Neural cell (in vitro differentiated cells): ENCODE data around the gene LINGO1. TPM values are rescaled to one million over a fixed set of nuclear protein-coding genes. Genes with fewer than 3 reads are reported as not detected.

Experiments
- H2AFZ ChIP-seq: fragments of 200-600, 300-800 bp; sonication (generic), shearing (Covaris generic); 2 replicates; pipeline ENCODE4 v1.6.0; 2014; ENCODE audit warnings: low read depth, mild to moderate bottlenecking, antibody characterized with exemption, low read length, moderate library complexity
- H3F3A ChIP-seq: fragments of 200-600 bp; shearing (Covaris generic); 2 replicates; pipeline ENCODE4 v1.6.1; 2016; ENCODE audit warnings: mild to moderate bottlenecking, moderate library complexity, mixed read lengths, antibody characterized with exemption, low read length; ENCODE audit not compliant: insufficient read depth, poor library complexity, severe bottlenecking
- H3K27ac ChIP-seq: fragments of 200-600, 300-800 bp; sonication (generic), shearing (Covaris generic); 2 replicates; pipeline ENCODE4 v1.5.1; 2014; ENCODE audit warnings: mild to moderate bottlenecking, low read length, moderate library complexity
- H3K27me3 ChIP-seq: fragments of 300-800, 200-600 bp; sonication (generic), shearing (Covaris generic); 2 replicates; pipeline ENCODE4 v1.6.0; 2014; ENCODE audit warnings: mild to moderate bottlenecking, low read depth, low read length, moderate library complexity; ENCODE audit not compliant: insufficient read depth
- H3K36me3 ChIP-seq: fragments of 300-800, 200-600 bp; sonication (generic), shearing (Covaris generic); 2 replicates; pipeline ENCODE4 v1.5.1; 2014; ENCODE audit warnings: mild to moderate bottlenecking, antibody characterized with exemption, low read length, moderate library complexity; ENCODE audit not compliant: insufficient read depth
- H3K4me2 ChIP-seq: fragments of 300-800, 200-600 bp; sonication (generic), shearing (Covaris generic); 2 replicates; pipeline ENCODE4 v1.6.0; 2014; ENCODE audit warnings: mild to moderate bottlenecking, low read length
- H3K4me3 ChIP-seq: fragments of 300-800, 200-600 bp; sonication (generic), shearing (Covaris generic); 2 replicates; pipeline ENCODE4 v1.5.1; 2014; ENCODE audit warnings: mild to moderate bottlenecking, low read length, moderate library complexity
- H3K79me2 ChIP-seq: fragments of 200-600 bp; shearing (Covaris generic); replicated peaks from 2 replicates; pipeline ENCODE4 v1.6.0; 2014; ENCODE audit warnings: mild to moderate bottlenecking, low read length, moderate library complexity; ENCODE audit not compliant: insufficient read depth
- H3K9ac ChIP-seq: fragments of 300-800, 200-600 bp; sonication (generic), shearing (Covaris generic); 2 replicates; pipeline ENCODE4 v1.6.1; 2016; ENCODE audit warnings: mild to moderate bottlenecking, low read length, mixed read lengths
- H3K9me2 ChIP-seq: fragments of 200-600 bp; shearing (Covaris generic); 2 replicates; pipeline ENCODE4 v1.6.1; 2016; ENCODE audit warnings: mild to moderate bottlenecking, low read length, mixed read lengths; ENCODE audit not compliant: insufficient read depth
- H3K9me3 ChIP-seq: fragments of 200-600, 300-800 bp; sonication (generic), shearing (Covaris generic); 2 replicates; pipeline ENCODE4 v1.6.1; 2016; ENCODE audit warnings: mild to moderate bottlenecking, mixed run types, low read length, moderate library complexity, mixed read lengths
- H4K20me1 ChIP-seq: fragments of 200-600 bp; shearing (Covaris generic); 2 replicates; pipeline ENCODE4 v1.6.1; 2016; ENCODE audit warnings: mild to moderate bottlenecking, mixed run types; ENCODE audit not compliant: insufficient read depth
- EP300 ChIP-seq: fragments of 450-650 bp; conservative IDR thresholded peaks from 2 replicates; pipeline ENCODE4 v1.6.1; 2014; ENCODE audit warnings: antibody characterized with exemption, mild to moderate bottlenecking, moderate library complexity; ENCODE audit not compliant: poor library complexity, severe bottlenecking
- EZH2 ChIP-seq: fragments of 200-600, 300-800 bp; shearing (Covaris generic), sonication (generic); IDR thresholded peaks from 2 replicates; pipeline ENCODE4 v1.6.1; 2014; ENCODE audit warnings: antibody characterized with exemption, low read length, borderline replicate concordance, mild to moderate bottlenecking; ENCODE audit not compliant: insufficient read depth, poor library complexity, severe bottlenecking
- MXI1 ChIP-seq: fragments of 450-650 bp; conservative IDR thresholded peaks from 2 replicates; pipeline ENCODE4 v1.6.1; 2014; ENCODE audit warnings: antibody characterized with exemption, mild to moderate bottlenecking; ENCODE audit not compliant: poor library complexity, severe bottlenecking
- POLR2AphosphoS5 ChIP-seq: IDR thresholded peaks from 2 replicates; pipeline ENCODE4 v1.6.1; 2012
- RAD21 ChIP-seq: fragments of 450-650 bp; conservative IDR thresholded peaks from 2 replicates; pipeline ENCODE4 v1.6.1; 2014; ENCODE audit warnings: antibody characterized with exemption, mild to moderate bottlenecking, moderate library complexity
- SMC3 ChIP-seq: fragments of 450-650 bp; conservative IDR thresholded peaks from 2 replicates; pipeline ENCODE4 v1.6.1; 2014; ENCODE audit warnings: antibody characterized with exemption, mild to moderate bottlenecking, moderate library complexity; ENCODE audit not compliant: poor library complexity
- TAF1 ChIP-seq: IDR thresholded peaks from 2 replicates; pipeline ENCODE4 v1.6.1; 2012; ENCODE audit warnings: low read depth
- polyA plus RNA-seq: library from polyadenylated mRNA; depleted of rRNA; stranded (reverse); fragments of >200 nt; gene quantifications from 2 replicates; pipeline ENCODE4 v1.2.3, GENCODE V29; 2014
- TF ChIP-seq, protein P1 (sequence below): fragments of 450-650 bp; IDR thresholded peaks from 2 replicates; pipeline ENCODE4 v1.5.1; 2014; ENCODE audit warnings: antibody characterized with exemption, mild to moderate bottlenecking, moderate library complexity; ENCODE audit not compliant: poor library complexity, severe bottlenecking
- TF ChIP-seq, protein P2 (sequence below): IDR thresholded peaks from 2 replicates; pipeline ENCODE4 v1.6.1; 2012; ENCODE audit warnings: borderline replicate concordance

The LINGO1 gene
- polyA plus RNA-seq, 1 donor from 2014 or later = 34.4 TPM

DNA sequence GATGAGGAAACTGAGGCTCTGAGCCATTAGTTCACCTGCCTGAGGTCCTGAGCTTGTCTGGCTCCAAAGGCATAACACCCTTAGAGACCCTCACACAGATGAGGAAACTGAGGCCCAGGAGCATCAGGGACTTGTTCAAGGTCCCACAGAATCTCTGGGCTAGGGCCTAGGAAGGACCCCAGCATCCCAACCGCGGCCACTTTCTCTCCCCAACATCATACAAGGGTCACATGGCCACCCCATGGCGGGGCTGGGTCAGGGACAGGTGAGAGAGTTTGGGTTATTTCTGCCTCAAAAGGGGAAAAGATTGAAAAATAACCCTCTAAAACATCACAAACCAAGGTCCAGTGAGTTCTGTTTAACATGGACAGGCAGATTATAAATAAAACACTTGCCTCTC is 6.7 kb downstream of the LINGO1 start:
- Histone ChIP-seq H3K4me3 (peak overlapping the region; percentile 45), H3K79me2 (peaks cover 72% of the 10 kb centered on the region), H3F3A (peaks cover 7% of the 10 kb centered on the region)

DNA sequence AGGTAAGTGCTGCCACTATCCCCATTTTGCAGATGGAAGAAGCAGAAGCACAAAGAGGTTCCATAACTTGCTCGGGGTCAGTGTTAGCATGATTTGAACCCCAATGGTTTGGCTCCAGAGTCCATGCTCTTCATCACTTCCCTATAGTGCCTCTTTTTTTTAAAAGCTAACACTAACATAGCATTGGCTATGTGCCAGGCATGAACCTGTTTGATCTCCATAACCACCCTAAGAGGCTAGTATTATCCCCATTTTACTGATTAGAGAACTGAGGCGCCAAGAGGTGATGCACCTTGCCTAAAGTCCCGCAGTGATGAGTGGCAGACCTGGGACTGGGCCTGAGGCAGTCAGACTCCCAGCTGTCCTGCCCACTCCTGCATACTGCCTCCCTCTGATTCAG is 7.3 kb downstream of the LINGO1 start:
- H3K4me2 ChIP-seq = no peak overlapping the region
- H3K27ac ChIP-seq = no peak overlapping the region
- peaks cover 30% of the 10 kb centered on the region for H4K20me1 ChIP-seq
- H3K27me3 ChIP-seq = no peaks in the 10 kb centered on the region
- TF ChIP-seq POLR2AphosphoS5 (no peak), EP300 (no peak), MXI1 (no peak), EZH2 (no peak), SMC3 (no peak), RAD21 (no peak), TAF1 (no peak)
- TF ChIP-seq, protein P1, sequence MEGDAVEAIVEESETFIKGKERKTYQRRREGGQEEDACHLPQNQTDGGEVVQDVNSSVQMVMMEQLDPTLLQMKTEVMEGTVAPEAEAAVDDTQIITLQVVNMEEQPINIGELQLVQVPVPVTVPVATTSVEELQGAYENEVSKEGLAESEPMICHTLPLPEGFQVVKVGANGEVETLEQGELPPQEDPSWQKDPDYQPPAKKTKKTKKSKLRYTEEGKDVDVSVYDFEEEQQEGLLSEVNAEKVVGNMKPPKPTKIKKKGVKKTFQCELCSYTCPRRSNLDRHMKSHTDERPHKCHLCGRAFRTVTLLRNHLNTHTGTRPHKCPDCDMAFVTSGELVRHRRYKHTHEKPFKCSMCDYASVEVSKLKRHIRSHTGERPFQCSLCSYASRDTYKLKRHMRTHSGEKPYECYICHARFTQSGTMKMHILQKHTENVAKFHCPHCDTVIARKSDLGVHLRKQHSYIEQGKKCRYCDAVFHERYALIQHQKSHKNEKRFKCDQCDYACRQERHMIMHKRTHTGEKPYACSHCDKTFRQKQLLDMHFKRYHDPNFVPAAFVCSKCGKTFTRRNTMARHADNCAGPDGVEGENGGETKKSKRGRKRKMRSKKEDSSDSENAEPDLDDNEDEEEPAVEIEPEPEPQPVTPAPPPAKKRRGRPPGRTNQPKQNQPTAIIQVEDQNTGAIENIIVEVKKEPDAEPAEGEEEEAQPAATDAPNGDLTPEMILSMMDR = no peak
- TF ChIP-seq, protein P2, sequence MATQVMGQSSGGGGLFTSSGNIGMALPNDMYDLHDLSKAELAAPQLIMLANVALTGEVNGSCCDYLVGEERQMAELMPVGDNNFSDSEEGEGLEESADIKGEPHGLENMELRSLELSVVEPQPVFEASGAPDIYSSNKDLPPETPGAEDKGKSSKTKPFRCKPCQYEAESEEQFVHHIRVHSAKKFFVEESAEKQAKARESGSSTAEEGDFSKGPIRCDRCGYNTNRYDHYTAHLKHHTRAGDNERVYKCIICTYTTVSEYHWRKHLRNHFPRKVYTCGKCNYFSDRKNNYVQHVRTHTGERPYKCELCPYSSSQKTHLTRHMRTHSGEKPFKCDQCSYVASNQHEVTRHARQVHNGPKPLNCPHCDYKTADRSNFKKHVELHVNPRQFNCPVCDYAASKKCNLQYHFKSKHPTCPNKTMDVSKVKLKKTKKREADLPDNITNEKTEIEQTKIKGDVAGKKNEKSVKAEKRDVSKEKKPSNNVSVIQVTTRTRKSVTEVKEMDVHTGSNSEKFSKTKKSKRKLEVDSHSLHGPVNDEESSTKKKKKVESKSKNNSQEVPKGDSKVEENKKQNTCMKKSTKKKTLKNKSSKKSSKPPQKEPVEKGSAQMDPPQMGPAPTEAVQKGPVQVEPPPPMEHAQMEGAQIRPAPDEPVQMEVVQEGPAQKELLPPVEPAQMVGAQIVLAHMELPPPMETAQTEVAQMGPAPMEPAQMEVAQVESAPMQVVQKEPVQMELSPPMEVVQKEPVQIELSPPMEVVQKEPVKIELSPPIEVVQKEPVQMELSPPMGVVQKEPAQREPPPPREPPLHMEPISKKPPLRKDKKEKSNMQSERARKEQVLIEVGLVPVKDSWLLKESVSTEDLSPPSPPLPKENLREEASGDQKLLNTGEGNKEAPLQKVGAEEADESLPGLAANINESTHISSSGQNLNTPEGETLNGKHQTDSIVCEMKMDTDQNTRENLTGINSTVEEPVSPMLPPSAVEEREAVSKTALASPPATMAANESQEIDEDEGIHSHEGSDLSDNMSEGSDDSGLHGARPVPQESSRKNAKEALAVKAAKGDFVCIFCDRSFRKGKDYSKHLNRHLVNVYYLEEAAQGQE = no peak
- H3K9me2 ChIP-seq = no peaks in the 10 kb centered on the region
- H3K79me2 ChIP-seq = peaks cover 72% of the 10 kb centered on the region
- no peak overlapping the region for H2AFZ ChIP-seq
- H3K36me3 ChIP-seq = no peaks in the 10 kb centered on the region
- H3F3A ChIP-seq = peaks cover 7% of the 10 kb centered on the region
- H3K9ac ChIP-seq = no peak overlapping the region
- no peak overlapping the region for H3K4me3 ChIP-seq
- no peaks in the 10 kb centered on the region for H3K9me3 ChIP-seq

More for the DNA sequence above, 6.7 kb downstream of the LINGO1 start:
- no peaks in the 10 kb centered on the region for H3K27me3 ChIP-seq
- no peaks in the 10 kb centered on the region for H3K36me3 ChIP-seq
- H3K9me2 ChIP-seq = no peaks in the 10 kb centered on the region
- H4K20me1 ChIP-seq = peaks cover 27% of the 10 kb centered on the region
- TF ChIP-seq SMC3 (no peak), MXI1 (no peak), TAF1 (peak; percentile 16)
- TF ChIP-seq, protein P2 = no peak
- no peak overlapping the region for H2AFZ ChIP-seq
- no peak overlapping the region for H3K9ac ChIP-seq
- no peak overlapping the region for H3K4me2 ChIP-seq
- no peaks in the 10 kb centered on the region for H3K9me3 ChIP-seq
- H3K27ac ChIP-seq = peak overlapping the region; percentile 67
